Nephron progenitor cell (in vitro differentiated cells): ENCODE results near the gene MAPK8.

Experiments
- DNase-seq: peaks from one replicate; pipeline ENCODE4 v3.0.0; 2021
- H3K27ac Mint-ChIP-seq: 2 replicates; pipeline ENCODE4 v1.8.0; 2021; ENCODE audit warnings: mild to moderate bottlenecking, moderate library complexity, mixed read lengths
- H3K27me3 Mint-ChIP-seq: 2 replicates; pipeline ENCODE4 v1.8.0; 2021; ENCODE audit warnings: mild to moderate bottlenecking, low read depth, mixed read lengths; ENCODE audit not compliant: poor library complexity
- H3K36me3 Mint-ChIP-seq: 2 replicates; pipeline ENCODE4 v1.8.0; 2021; ENCODE audit warnings: low read depth, mixed read lengths
- H3K4me1 Mint-ChIP-seq: 2 replicates; pipeline ENCODE4 v1.8.0; 2021; ENCODE audit warnings: mixed read lengths
- H3K4me3 Mint-ChIP-seq: 2 replicates; pipeline ENCODE4 v1.8.0; 2021; ENCODE audit warnings: mild to moderate bottlenecking, moderate library complexity, mixed read lengths
- H3K9me3 Mint-ChIP-seq: 2 replicates; pipeline ENCODE4 v1.8.0; 2021; ENCODE audit warnings: mild to moderate bottlenecking, moderate library complexity, mixed read lengths
- CTCF ChIP-seq: fragments of 200-600 bp; sonication (generic); IDR thresholded peaks from 2 replicates; pipeline ENCODE4 v1.5.0; 2021; ENCODE audit warnings: antibody characterized with exemption

The MAPK8 gene

DNA sequence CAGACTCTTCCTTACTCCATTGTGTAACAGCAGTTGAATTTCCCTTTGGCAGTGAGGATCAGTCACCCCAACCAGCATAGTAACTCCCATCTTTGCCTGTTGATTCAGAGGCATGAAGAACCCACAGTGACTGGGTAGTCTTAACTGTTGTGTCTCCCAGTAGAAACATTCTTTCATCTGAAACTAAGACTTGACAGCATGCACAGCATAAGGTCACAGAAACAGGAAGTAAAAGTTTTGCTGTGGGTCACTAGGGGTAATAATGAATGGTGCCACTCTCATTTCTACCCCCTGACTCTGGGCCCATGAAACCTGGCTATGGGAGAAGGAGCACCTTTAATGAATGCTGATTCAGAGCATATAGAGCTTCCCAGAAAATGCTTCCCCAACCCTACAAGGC is 23.6 kb upstream of the MAPK8 start:
- peaks cover 14% of the 10 kb centered on the region for H3K27me3 Mint-ChIP-seq
- no peak overlapping the region for H3K4me3 Mint-ChIP-seq
- no peaks in the 10 kb centered on the region for H3K36me3 Mint-ChIP-seq
- H3K27ac Mint-ChIP-seq = no peak overlapping the region
- peaks cover 43% of the 10 kb centered on the region for H3K9me3 Mint-ChIP-seq
- peaks cover 27% of the 10 kb centered on the region for H3K4me1 Mint-ChIP-seq
- no peak for TF ChIP-seq CTCF
- DNase-seq = no peak

- no peak overlapping the region for H3K4me3 Mint-ChIP-seq
- DNase-seq = no peak
- no peak overlapping the region for H3K27ac Mint-ChIP-seq
- TF ChIP-seq CTCF = no peak
- peaks cover 36% of the 10 kb centered on the region for H3K4me1 Mint-ChIP-seq
- H3K27me3 Mint-ChIP-seq = peaks cover 14% of the 10 kb centered on the region
- no peaks in the 10 kb centered on the region for H3K36me3 Mint-ChIP-seq
- H3K9me3 Mint-ChIP-seq = peaks cover 36% of the 10 kb centered on the region
Measured at GRCh38 chr10:48284002-48284546, 22.4 kb upstream of the MAPK8 start.

- no peak for TF ChIP-seq CTCF
- DNase-seq = no peak
- Mint-ChIP-seq H3K9me3 (peaks cover 36% of the 10 kb centered on the region), H3K27me3 (peaks cover 15% of the 10 kb centered on the region), H3K4me1 (peaks cover 43% of the 10 kb centered on the region), H3K36me3 (no peaks in the 10 kb centered on the region), H3K27ac (no peak overlapping the region), H3K4me3 (no peak overlapping the region)
Measured at GRCh38 chr10:48284811-48285210, 21.7 kb upstream of the MAPK8 start.

DNA sequence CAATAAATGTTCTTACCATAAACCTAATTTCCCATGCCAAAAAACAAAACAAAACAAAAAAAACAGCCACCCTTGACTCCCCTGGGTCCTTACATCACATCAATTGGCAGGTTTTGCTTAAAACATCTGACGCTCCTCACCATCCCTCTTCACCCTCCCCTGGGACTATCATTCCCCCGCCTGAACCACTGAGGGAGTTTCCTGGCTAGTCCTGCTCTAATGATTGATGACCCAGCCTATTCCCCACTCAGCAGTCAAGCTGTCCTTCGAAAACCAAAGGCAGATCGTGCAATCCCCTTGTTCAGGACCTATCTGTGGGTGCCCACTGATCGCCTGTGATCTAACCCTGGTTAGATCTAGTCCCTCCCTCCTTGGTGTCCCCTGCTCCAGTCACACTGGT is 20.8 kb upstream of the MAPK8 start:
- peaks cover 48% of the 10 kb centered on the region for H3K4me1 Mint-ChIP-seq
- H3K36me3 Mint-ChIP-seq = no peaks in the 10 kb centered on the region
- no peak for TF ChIP-seq CTCF
- peaks cover 19% of the 10 kb centered on the region for H3K27me3 Mint-ChIP-seq
- DNase-seq = peak; percentile 27
- H3K9me3 Mint-ChIP-seq = peaks cover 36% of the 10 kb centered on the region
- H3K27ac Mint-ChIP-seq = no peak overlapping the region
- peak overlapping the region; percentile 21 for H3K4me3 Mint-ChIP-seq

DNA sequence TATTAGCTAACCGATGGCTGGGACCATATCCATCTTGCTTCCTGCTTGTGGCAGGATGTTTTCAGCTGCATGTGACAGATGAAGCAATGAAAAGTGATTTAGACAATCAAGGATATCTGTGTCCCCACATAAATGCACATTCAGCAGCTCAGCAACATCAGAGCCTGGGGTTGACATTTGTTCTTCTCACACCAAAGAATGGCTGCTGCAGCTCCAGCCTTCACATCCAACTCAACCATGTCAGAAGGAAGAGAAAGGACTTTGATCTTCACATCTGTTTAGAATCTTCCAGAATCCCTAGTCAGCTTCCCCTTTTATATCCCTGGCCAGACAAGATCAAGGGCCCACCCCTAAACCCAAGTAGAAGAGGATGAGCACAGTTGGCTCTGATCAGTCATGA is 20.1 kb upstream of the MAPK8 start:
- Mint-ChIP-seq H3K36me3 (no peaks in the 10 kb centered on the region), H3K27ac (no peak overlapping the region), H3K4me3 (no peak overlapping the region), H3K9me3 (peaks cover 29% of the 10 kb centered on the region), H3K27me3 (peaks cover 18% of the 10 kb centered on the region), H3K4me1 (peaks cover 51% of the 10 kb centered on the region)
- TF ChIP-seq CTCF = no peak
- DNase-seq = no peak
